Spinal cord (tissue), 10 donors: Measurements from ENCODE around the gene TAF4B. TPM values are rescaled to one million over a fixed set of nuclear protein-coding genes. Genes with fewer than 3 reads are reported as not detected.

Experiments used
- DNase-seq, 6 donors: peaks; one replicate each; pipeline versions ENCODE4 v3.0.0 to v3.0.0-alpha.2; 2013 to 2015; ENCODE audit warnings: low spot score in 6 of 6, low read depth in 4 of 6
- H3K27ac ChIP-seq: one replicate; pipeline ENCODE4 v1.5.1; 2013; ENCODE audit warnings: low read depth, low read length, control low read depth
- H3K27me3 ChIP-seq: one replicate; pipeline ENCODE4 v1.6.1; 2013; ENCODE audit warnings: low read length; ENCODE audit not compliant: control insufficient read depth, insufficient read depth
- H3K36me3 ChIP-seq: one replicate; pipeline ENCODE4 v1.6.1; 2013; ENCODE audit warnings: low read length; ENCODE audit not compliant: control insufficient read depth, insufficient read depth
- H3K4me1 ChIP-seq: one replicate; pipeline ENCODE4 v1.6.1; 2013; ENCODE audit warnings: low read length; ENCODE audit not compliant: control insufficient read depth, insufficient read depth
- H3K4me3 ChIP-seq: one replicate; pipeline ENCODE4 v1.5.1; 2013; ENCODE audit warnings: low read depth, low read length, control low read depth
- H3K9me3 ChIP-seq: one replicate; pipeline ENCODE4 v1.6.1; 2013; ENCODE audit warnings: low read length; ENCODE audit not compliant: control insufficient read depth, insufficient read depth
- WGBS: methylation state at CpG from one replicate; pipeline ENCODE4 v1.1.5; 2013; ENCODE audit warnings: missing lambda C conversion rate; ENCODE audit not compliant: insufficient coverage; 5-methylcytosine and 5-hydroxymethylcytosine counted together
- polyA plus RNA-seq, 2 donors: library from polyadenylated mRNA; unstranded; fragments of 120-200 nt; gene quantifications; one replicate each; pipeline ENCODE4 v1.2.1, GENCODE V29; 2013; ENCODE audit not compliant: insufficient read length in 2 of 2
- total RNA-seq, 2 donors: library from RNA; depleted of rRNA in 1 of 2; stranded (reverse); fragments of 120-200 nt in 1 of 2; fragments of >200 nt in 1 of 2; gene quantifications; one replicate each; pipeline versions ENCODE4 v1.2.3 to v1.2.4, GENCODE V29; 2013 to 2014
- donor health status: healthy.

The TAF4B gene
- total and polyA plus RNA-seq, 4 donors = 1.6 to 4.9 (median 2.7) TPM

- Histone ChIP-seq H3K27ac (no peak overlapping the region), H3K4me3 (no peak overlapping the region), H3K27me3 (no peaks in the 10 kb centered on the region), H3K9me3 (no peaks in the 10 kb centered on the region), H3K4me1 (no peaks in the 10 kb centered on the region), H3K36me3 (no peaks in the 10 kb centered on the region)
- DNase-seq = no peak
- WGBS = 43% methylated on average over 1 of the region's 4 CpGs
These were observed 188.7 kb downstream of the TAF4B start for GRCh38 chr18:26414901-26415440.

DNA sequence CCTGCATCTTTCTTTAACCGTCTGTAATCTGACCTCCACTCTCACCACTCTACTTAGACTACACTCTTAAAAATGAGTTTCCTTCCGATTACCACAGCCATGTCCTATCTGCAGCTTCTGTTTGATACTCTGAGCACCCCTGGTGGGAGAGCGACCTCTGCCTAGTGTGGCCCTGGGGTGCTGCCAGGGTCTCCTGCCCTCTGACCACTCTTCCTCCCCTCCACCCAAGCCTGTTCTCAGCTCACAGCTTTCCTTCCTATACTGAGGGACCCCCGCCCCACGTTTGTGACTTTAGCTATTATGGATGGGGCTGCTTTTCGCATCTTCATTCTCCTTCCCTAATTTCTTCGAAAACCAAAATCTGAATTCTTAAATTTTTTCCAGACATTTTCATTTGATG lies 189.4 kb downstream of the TAF4B start:
- 68% methylated on average over 4 of the region's 7 CpGs for WGBS
- Histone ChIP-seq H3K36me3 (no peaks in the 10 kb centered on the region), H3K9me3 (no peaks in the 10 kb centered on the region), H3K4me1 (no peaks in the 10 kb centered on the region), H3K27me3 (no peaks in the 10 kb centered on the region), H3K4me3 (no peak overlapping the region), H3K27ac (no peak overlapping the region)
- DNase-seq = no peak

GRCh38 chr18:26416652-26417150 lies 190.5 kb downstream of the TAF4B start:
- no peak for DNase-seq
- 71% methylated on average over 4 of the region's 8 CpGs for WGBS
- no peak overlapping the region for H3K4me3 ChIP-seq
- no peaks in the 10 kb centered on the region for H3K9me3 ChIP-seq
- no peaks in the 10 kb centered on the region for H3K27me3 ChIP-seq
- H3K27ac ChIP-seq = no peak overlapping the region
- H3K4me1 ChIP-seq = no peaks in the 10 kb centered on the region
- no peaks in the 10 kb centered on the region for H3K36me3 ChIP-seq

GRCh38 chr18:26417190-26417589 lies 190.9 kb downstream of the TAF4B start:
- H3K27me3 ChIP-seq = no peaks in the 10 kb centered on the region
- no peaks in the 10 kb centered on the region for H3K36me3 ChIP-seq
- WGBS = 100% methylated on average over 3 of the region's 12 CpGs
- H3K4me1 ChIP-seq = no peaks in the 10 kb centered on the region
- no peak overlapping the region for H3K27ac ChIP-seq
- no peak overlapping the region for H3K4me3 ChIP-seq
- H3K9me3 ChIP-seq = no peaks in the 10 kb centered on the region
- DNase-seq = no peak

DNA sequence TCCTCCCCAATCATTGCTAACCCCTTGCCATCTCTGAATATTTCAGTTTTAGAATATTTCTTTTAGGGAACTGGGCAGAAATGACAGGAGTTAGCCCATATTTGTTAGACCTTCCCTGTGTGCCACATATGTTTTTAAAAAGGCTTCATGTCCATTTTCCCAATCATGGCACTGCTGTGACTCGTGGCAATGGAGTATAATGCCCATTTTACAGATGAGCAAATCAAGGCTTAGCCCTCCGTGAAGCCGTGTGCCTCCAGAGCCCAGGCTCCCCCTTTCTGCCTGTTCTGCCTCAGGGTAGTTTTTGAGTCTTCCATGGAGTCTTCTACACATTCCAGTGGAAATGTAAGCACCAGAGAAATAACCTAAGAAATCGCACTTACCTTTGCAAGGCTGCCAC lies 192.0 kb downstream of the TAF4B start:
- H3K4me3 ChIP-seq = no peak overlapping the region
- no peaks in the 10 kb centered on the region for H3K4me1 ChIP-seq
- H3K36me3 ChIP-seq = no peaks in the 10 kb centered on the region
- no peaks in the 10 kb centered on the region for H3K27me3 ChIP-seq
- no peaks in the 10 kb centered on the region for H3K9me3 ChIP-seq
- DNase-seq = no peak
- WGBS = 97% methylated on average over 4 of the region's 4 CpGs
- H3K27ac ChIP-seq = no peak overlapping the region

- no peaks in the 10 kb centered on the region for H3K36me3 ChIP-seq
- H3K27ac ChIP-seq = no peak overlapping the region
- WGBS = 61% methylated on average over 9 of the region's 9 CpGs
- no peak overlapping the region for H3K4me3 ChIP-seq
- no peaks in the 10 kb centered on the region for H3K9me3 ChIP-seq
- no peaks in the 10 kb centered on the region for H3K27me3 ChIP-seq
- DNase-seq = no peak
- no peaks in the 10 kb centered on the region for H3K4me1 ChIP-seq
These were observed 193.5 kb downstream of the TAF4B start for GRCh38 chr18:26419746-26420145.

- H3K4me3 ChIP-seq = no peak overlapping the region
- no peak for DNase-seq
- WGBS = 92% methylated on average over 6 of the region's 6 CpGs
- H3K4me1 ChIP-seq = no peaks in the 10 kb centered on the region
- H3K9me3 ChIP-seq = no peaks in the 10 kb centered on the region
- no peak overlapping the region for H3K27ac ChIP-seq
- H3K27me3 ChIP-seq = no peaks in the 10 kb centered on the region
- H3K36me3 ChIP-seq = no peaks in the 10 kb centered on the region
These were observed 195.3 kb downstream of the TAF4B start for GRCh38 chr18:26421503-26421902.

DNA sequence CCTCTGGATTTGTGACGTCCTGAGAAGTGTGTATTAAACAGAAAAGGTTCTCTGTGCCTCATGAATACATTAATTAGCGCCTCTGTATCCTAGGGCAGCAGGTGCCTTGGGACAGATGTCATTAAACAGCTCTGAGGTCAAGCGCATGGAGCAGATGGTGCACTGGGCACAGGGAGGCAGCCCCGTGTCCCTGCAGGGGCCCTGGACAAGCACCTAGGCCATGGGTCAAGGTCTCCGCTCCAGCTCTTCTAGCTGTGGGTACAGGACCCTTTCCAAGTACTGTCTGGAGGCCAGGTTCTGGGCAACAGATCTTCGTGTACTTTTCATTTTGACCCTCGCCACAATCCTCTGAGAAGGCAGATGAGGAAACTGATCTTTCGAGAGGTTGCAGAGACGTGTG lies 195.7 kb downstream of the TAF4B start:
- WGBS = 83% methylated on average over 9 of the region's 9 CpGs
- Histone ChIP-seq H3K4me3 (no peak overlapping the region), H3K36me3 (no peaks in the 10 kb centered on the region), H3K27ac (no peak overlapping the region), H3K9me3 (no peaks in the 10 kb centered on the region), H3K27me3 (no peaks in the 10 kb centered on the region), H3K4me1 (no peaks in the 10 kb centered on the region)
- DNase-seq = no peak

- Histone ChIP-seq H3K27ac (no peak overlapping the region), H3K4me3 (no peak overlapping the region), H3K9me3 (no peaks in the 10 kb centered on the region), H3K36me3 (no peaks in the 10 kb centered on the region), H3K4me1 (no peaks in the 10 kb centered on the region), H3K27me3 (no peaks in the 10 kb centered on the region)
- 83% methylated on average over 4 of the region's 6 CpGs for WGBS
- peak in 1 of 6 donors; percentile 18 for DNase-seq
These were observed 196.4 kb downstream of the TAF4B start for GRCh38 chr18:26422472-26423162.
